Fibroblast of the aortic adventitia (primary cell): ENCODE measurements around the gene CCNK. TPM values are rescaled to one million over a fixed set of nuclear protein-coding genes. Genes with fewer than 3 reads are reported as not detected.

Experiments
- DNase-seq: peaks from one replicate; pipeline ENCODE4 v3.0.0-alpha.2; 2010; ENCODE audit warnings: low read depth
- H3K4me3 ChIP-seq: 2 replicates; pipeline ENCODE4 v1.5.1; 2011; ENCODE audit warnings: low read depth, mild to moderate bottlenecking, control low read depth, low read length, moderate library complexity
- total RNA-seq: library from RNA; depleted of rRNA; stranded (reverse); fragments of >200 nt; gene quantifications from 2 replicates; pipeline ENCODE4 v1.2.3, GENCODE V29; 2012; ENCODE audit warnings: low replicate concordance
- TF ChIP-seq, protein P1 (sequence below): IDR thresholded peaks from 2 replicates; pipeline ENCODE4 v1.5.1; 2011; ENCODE audit warnings: mild to moderate bottlenecking, low read length, control low read depth, inconsistent platforms; ENCODE audit not compliant: insufficient read depth

Gene CCNK
- total RNA-seq, 1 donor: 27.3 TPM

DNA sequence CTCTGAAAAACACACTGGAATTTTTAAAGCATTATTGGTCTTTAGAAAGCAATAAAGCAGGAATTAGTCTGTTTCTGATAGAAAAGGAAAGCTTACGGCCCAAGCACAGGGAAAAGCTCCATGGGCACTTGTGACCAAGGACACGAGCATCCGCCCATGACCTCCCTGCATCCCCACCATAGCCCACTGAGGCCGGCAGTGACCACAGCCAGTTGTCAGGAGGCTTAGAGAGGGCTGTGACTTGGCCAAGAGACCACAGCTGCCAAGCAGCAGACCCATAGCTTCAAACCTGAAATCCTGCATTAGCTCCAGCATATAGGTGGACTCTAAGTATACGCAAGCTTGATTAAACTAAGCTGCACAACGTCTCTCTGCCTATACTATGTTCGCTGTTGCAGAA lies 9.5 kb upstream of the CCNK start:
- no peak for DNase-seq
- TF ChIP-seq, protein P1, sequence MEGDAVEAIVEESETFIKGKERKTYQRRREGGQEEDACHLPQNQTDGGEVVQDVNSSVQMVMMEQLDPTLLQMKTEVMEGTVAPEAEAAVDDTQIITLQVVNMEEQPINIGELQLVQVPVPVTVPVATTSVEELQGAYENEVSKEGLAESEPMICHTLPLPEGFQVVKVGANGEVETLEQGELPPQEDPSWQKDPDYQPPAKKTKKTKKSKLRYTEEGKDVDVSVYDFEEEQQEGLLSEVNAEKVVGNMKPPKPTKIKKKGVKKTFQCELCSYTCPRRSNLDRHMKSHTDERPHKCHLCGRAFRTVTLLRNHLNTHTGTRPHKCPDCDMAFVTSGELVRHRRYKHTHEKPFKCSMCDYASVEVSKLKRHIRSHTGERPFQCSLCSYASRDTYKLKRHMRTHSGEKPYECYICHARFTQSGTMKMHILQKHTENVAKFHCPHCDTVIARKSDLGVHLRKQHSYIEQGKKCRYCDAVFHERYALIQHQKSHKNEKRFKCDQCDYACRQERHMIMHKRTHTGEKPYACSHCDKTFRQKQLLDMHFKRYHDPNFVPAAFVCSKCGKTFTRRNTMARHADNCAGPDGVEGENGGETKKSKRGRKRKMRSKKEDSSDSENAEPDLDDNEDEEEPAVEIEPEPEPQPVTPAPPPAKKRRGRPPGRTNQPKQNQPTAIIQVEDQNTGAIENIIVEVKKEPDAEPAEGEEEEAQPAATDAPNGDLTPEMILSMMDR: no peak
- no peak overlapping the region for H3K4me3 ChIP-seq

DNA sequence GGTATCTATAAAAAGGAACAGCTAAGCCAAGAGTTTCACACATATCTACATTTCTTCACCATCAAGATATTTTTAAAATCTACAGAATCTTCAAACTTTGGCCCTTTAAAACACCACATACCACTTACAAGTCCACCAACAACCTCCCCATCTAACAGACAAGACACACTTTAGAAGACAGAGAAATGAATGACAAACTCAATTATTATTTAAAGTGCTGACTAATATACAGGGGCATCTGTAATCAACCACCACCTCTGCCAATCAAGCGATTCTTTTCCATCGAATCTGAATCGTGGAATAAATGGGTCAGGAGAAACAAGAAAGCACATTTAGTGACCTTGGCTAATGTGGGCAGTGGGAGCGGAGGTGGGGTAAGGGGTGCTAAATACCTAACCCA lies 8.3 kb upstream of the CCNK start:
- DNase-seq: no peak
- H3K4me3 ChIP-seq: no peak overlapping the region
- TF ChIP-seq, protein P1: no peak

DNA sequence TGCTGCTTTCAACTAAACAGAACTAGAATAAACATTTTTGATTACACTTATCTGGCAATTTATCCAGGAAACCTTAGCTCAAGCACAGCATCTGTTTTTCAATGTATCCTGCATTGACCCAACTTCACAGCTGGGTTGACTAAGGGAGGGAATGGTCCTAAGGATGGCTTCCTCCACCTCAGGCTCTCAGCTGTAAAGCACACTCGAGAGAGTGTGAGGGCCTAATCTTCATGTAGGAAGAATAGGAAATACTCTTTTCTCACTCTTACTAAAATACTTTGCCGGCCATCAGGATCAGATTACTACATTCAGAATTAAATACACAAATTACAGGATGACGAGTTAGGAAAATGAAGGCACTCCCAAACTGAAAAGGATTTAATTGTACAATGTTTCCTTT lies 7.8 kb upstream of the CCNK start:
- DNase-seq: no peak
- TF ChIP-seq, protein P1: no peak
- H3K4me3 ChIP-seq: no peak overlapping the region

DNA sequence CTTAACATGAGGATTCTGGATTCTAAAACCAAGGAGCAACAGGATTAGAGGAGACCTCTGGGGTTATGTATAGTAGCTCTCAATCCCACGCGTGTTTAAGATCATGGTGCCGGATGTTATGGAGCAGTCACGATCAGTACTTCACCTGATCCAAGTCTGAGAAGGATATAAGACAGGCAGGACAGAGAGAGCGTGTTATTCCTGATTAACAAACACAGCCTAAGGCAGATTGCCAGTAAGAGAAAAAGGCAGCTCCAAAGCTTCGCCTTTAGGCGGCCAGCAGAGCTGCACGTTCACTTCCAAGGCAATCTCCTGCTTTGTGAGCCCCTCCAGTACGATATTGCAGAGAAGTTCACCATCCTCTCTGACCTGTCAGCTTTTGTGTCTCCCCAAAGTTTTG lies 6.0 kb upstream of the CCNK start:
- no peak overlapping the region for H3K4me3 ChIP-seq
- TF ChIP-seq, protein P1: peak; percentile 46
- DNase-seq: peak; percentile 64

DNA sequence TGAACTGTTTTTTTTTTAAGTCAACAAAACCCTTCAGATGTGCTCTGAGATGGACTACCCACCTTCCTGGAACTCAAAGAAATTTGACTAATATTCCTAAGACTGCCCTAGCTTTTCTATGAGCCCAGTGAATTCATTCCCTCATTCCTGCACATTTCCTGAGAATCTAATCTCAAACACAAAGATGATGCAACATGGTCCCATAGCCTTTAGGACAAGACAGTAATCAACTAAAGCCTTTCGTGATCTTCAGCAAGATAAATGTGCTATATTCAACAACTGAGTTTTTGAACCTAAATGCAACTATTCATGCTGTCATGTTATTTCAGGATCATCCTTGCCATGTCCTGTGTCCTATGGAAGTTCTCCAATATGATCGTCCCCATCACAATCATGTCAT lies 5.5 kb upstream of the CCNK start:
- TF ChIP-seq, protein P1: no peak
- no peak overlapping the region for H3K4me3 ChIP-seq
- DNase-seq: peak; percentile 24

DNA sequence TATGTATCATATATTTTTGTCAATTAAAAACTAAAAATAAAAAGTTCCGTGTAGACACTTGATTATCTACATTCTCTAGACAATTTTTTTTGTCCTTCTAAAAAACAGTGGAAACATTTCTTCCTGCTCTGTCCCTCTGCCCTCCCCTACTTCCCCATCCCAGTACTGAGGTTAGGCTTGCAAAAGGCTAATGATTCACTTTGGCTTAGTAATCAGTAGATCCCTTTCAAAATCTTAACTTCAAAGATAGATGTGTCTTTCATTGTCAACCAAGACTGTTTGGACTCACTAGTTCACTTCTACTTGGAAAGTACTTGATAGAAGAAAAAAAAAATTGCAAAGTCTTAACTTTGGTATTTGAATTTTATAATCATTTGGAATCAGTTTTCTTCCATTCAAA lies 4.3 kb upstream of the CCNK start:
- TF ChIP-seq, protein P1: no peak
- peak; percentile 26 for DNase-seq
- H3K4me3 ChIP-seq: no peak overlapping the region

DNA sequence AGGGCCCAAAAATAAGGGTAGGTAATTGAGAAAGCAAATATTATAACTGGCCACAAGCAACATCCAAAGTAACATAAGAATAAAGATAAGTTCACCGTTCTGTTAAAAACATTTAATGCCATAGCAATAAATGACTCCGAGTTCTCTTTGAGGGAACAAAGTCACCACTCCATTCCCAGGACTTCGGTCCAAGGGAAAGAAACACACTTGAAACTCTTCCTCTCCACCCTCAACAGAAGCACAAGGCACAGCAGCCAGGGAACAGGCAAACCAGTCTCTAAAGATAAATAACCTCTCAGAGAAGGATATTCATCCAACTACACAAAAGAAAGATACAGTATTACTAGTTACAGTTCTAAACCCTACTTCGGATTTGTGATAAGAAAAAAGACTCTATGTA lies 3.1 kb upstream of the CCNK start:
- DNase-seq: no peak
- TF ChIP-seq, protein P1: no peak
- no peak overlapping the region for H3K4me3 ChIP-seq
